HL-60 (cell line): ENCODE results near the gene DIP2B.

Source experiments
- DNase-seq, 2 experiments: peaks; one replicate each; pipeline ENCODE4 v3.0.0-alpha.2; 2010 to 2020; ENCODE audit warnings: low read depth in 1 of 2, low spot score in 1 of 2
- H3K27ac ChIP-seq: fragments of 250-450 bp; sonication (Bioruptor Pico); replicated peaks from 2 replicates; pipeline ENCODE4 v1.5.1; 2020; ENCODE audit warnings: mild to moderate bottlenecking, moderate library complexity
- H3K27me3 ChIP-seq: fragments of 250-450 bp; sonication (Bioruptor Pico); 2 replicates; pipeline ENCODE4 v1.5.1; 2021; ENCODE audit warnings: mild to moderate bottlenecking, moderate library complexity; ENCODE audit not compliant: insufficient read depth, poor library complexity, severe bottlenecking
- H3K4me3 ChIP-seq: replicated peaks from 2 replicates; pipeline ENCODE4 v1.5.1; 2011; ENCODE audit warnings: mild to moderate bottlenecking, control low read depth, low read length; ENCODE audit not compliant: insufficient read depth
- CTCF ChIP-seq: IDR thresholded peaks from one replicate; pipeline ENCODE4 v1.5.1; 2011; ENCODE audit warnings: low read length, control low read depth, inconsistent platforms; ENCODE audit not compliant: insufficient read depth
- GABPA ChIP-seq: IDR thresholded peaks from 2 replicates; pipeline ENCODE4 v1.6.1; 2012; ENCODE audit warnings: low read depth
- POLR2AphosphoS5 ChIP-seq: IDR thresholded peaks from 2 replicates; pipeline ENCODE4 v1.6.1; 2012; ENCODE audit warnings: low read depth
- REST ChIP-seq: IDR thresholded peaks from 2 replicates; pipeline ENCODE4 v1.6.1; 2012; ENCODE audit warnings: low read depth; ENCODE audit not compliant: insufficient replicate concordance
- SPI1 ChIP-seq: IDR thresholded peaks from 2 replicates; pipeline ENCODE4 v1.6.1; 2012; ENCODE audit warnings: low read depth, mild to moderate bottlenecking, borderline replicate concordance

The DIP2B gene

GRCh38 chr12:50728417-50728816 is 223.6 kb downstream of the DIP2B start:
- Histone ChIP-seq H3K27me3 (no peaks in the 10 kb centered on the region), H3K4me3 (no peak overlapping the region), H3K27ac (no peak overlapping the region)
- DNase-seq: no peak
- TF ChIP-seq CTCF (no peak), SPI1 (no peak), GABPA (no peak), POLR2AphosphoS5 (no peak), REST (no peak)

GRCh38 chr12:50728841-50729240 is 224.1 kb downstream of the DIP2B start:
- DNase-seq: no peak
- no peaks in the 10 kb centered on the region for H3K27me3 ChIP-seq
- H3K27ac ChIP-seq: no peak overlapping the region
- TF ChIP-seq SPI1 (no peak), GABPA (no peak), POLR2AphosphoS5 (no peak), CTCF (no peak), REST (no peak)
- H3K4me3 ChIP-seq: no peak overlapping the region

- H3K4me3 ChIP-seq: no peak overlapping the region
- H3K27ac ChIP-seq: no peak overlapping the region
- no peak for DNase-seq
These were observed 227.8 kb downstream of the DIP2B start for GRCh38 chr12:50732591-50732990.

More at GRCh38 chr12:50732591-50732990, 227.8 kb downstream of the DIP2B start:
- no peak for TF ChIP-seq GABPA
- TF ChIP-seq SPI1: no peak
- no peak for TF ChIP-seq POLR2AphosphoS5
- no peak for TF ChIP-seq REST
- TF ChIP-seq CTCF: no peak
- H3K27me3 ChIP-seq: no peaks in the 10 kb centered on the region
